ENCODE results near the gene IYD.
"Not testable (repeated sequence)": the region's sequence is repeated elsewhere in the genome, so short reads cannot be mapped to it uniquely, and the experiment has no call there.

The IYD gene

DNA sequence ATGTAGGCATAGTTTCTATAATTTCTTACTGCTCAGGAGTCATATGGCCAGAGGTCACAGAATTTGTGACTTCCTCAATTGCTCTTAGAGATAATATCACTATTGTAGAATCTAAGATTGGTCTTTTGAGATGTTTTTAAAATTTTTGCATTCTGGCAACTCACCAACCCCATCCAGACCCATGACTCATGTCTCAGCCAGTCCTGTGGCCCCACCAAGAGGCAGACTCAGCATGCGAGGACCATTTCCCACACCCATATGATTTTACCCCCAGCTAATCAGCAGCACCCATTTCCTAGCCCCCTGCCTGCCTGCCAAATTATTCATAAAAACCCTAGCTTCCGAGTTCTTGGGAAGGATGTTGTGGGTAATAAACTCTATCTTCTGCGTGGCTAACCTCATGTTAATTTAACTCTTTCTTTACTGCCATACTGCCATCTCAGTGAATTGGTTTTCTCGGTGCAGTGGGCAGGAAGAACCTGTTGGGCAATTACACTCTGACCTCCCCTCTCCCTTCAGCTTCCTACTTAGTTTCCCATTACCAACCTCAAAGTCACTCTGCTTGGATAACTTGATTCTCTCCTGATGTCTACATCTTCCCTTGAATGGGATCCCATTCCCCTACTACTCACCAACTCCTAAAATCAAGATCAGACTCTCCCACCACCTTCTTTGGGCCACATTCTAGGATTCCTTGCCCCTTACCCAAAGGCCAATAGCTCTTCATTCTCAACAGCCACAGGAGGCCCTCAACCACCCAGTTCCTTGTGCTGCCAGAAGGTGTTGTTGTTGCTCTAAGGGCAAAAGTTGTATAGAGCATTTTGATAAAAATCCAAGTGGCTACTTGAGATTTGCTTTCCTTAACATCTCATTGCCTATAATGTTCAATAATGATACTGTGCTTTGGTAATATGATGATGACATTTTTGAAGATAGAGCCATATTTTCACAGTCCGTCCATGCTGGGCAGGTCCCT lies 16.2 kb upstream of the IYD start:
- no peak for DNase-seq (ENCODE audit: low read depth in 3 of 3)

- DNase-seq (ENCODE audit: low read depth in 3 of 3) = no peak
Measured at GRCh38 chr6:150353445-150353844, 15.4 kb upstream of the IYD start.

- DNase-seq (ENCODE audit: low read depth in 3 of 3) = no peak
Measured at GRCh38 chr6:150354754-150355571, 13.8 kb upstream of the IYD start.

DNA sequence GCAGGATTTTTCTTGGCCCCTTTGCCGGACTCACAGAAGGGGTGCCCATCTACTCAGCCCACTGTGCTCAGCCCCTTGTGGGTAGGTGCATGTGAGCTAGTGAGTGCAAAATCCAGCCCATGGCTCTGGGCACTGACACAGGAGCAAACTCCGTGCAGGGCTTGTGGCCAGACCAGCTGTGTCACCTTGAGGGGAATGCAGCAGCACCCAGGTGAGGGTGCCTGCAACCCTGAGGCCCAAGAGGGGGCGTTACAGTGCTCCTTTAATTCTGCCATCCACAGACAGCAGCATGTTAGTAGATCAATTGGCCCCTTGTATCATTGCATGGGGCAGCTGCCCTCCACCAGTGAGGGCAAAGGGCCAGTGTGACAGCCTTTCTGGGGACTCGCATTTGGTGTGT lies 12.9 kb upstream of the IYD start:
- no peak for DNase-seq (ENCODE audit: low read depth in 3 of 3)

- no peak for DNase-seq (ENCODE audit: low read depth in 3 of 3)
Measured at GRCh38 chr6:150361876-150362275, 6.9 kb upstream of the IYD start.

DNA sequence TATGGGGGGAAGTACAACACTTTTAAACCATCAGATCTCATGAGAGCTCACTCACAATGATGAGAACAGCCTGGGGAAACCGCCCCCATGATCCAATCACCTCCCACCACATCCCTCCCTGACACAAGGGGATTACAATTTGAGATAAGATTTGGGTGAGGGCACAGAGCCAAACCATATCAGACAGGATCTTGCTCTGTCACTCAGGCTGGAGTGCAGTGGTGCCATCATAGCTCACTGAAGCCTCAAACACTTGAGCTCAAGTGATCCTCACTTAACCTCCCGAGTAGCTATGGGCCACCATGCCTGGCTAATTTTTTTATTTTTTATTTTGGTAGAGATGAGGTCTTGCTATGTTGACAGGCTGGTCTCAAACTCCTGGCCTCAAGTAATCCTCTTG lies 5.1 kb upstream of the IYD start:
- no peak for DNase-seq (ENCODE audit: low read depth in 3 of 3)

- no peak for DNase-seq (ENCODE audit: low read depth in 3 of 3)
Measured at GRCh38 chr6:150366118-150366778, 2.6 kb upstream of the IYD start.

DNA sequence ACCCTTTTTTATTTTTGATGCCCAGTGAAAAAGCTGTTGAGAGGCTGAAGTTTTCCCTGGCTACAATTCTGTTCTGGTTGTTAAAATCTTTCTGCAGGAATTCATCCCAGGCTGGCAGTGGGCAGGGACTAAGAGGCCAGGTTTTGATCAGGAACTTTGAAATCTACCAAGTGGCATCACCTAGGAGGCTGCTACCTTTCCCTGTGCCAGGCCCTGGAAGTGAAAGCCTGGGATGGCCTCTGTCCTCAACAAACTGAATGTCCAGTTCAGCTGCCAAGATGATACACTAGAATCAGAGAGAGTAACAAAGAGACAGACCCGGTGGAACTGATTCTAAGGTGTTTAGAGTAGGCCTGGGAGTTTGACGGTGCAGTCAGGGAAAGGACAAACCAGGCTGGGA lies 596 bp downstream of the IYD start:
- no peak for DNase-seq (ENCODE audit: low read depth in 3 of 3)

DNA sequence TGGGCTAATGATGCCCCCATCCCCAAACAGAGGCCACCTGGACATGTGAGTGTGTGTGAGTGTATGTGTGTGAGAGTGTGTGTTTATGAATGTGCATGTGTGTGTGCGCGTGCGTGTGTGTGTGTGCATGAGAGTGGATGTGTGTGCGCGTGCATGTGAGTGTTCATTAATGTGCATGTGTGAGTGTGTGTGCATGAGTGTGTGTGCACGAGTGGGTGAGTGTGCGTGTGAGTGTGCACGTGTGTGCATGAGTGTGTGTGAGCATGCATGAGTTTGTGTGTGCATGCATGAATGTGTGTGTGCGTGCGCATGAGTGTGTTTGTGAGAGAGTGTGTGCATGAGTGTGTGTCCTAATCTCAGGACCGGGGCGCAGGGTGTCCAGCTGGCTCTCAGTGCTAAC lies 1.3 kb downstream of the IYD start:
- DNase-seq (ENCODE audit: low read depth in 3 of 3) = no peak

DNA sequence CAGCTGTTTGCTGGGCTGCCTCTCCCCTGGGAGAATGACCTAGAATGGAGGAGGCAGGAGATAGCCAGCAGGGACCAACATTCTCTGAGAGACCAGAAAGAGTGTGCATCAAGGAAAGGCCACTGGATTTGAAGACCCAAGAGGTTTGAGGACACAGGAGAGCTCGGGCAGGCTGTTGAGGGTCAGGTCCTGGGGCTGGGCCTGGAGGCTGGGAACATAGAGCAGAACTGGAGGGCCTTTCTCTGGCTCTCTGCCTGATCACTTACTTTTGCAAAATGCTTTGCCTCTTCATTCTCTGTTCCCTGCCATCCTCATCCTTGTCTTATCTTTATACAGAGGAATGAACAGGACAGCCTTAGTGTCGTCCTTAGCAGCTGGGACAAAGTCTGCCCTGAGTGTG lies 2.5 kb downstream of the IYD start:
- DNase-seq (ENCODE audit: low read depth in 3 of 3) = no peak

DNA sequence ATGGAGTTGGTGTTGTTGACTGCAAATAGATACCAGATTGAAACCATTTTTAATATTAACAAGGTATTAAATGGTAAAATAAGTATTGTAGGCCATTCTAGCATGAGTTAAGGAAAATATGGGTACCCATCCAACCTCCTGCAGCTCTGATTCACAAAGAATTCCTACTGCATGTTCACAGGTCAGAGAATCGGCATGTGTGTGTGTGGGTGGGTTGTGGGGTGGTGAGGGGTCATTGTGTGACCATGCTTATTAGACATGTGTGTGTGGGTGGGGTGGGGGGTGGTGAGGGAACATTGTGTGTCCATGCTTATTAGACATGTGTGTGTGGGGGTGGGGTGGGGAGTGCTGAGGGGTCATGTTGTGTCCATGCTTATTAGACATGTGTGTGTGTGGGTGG lies 3.2 kb downstream of the IYD start:
- DNase-seq (ENCODE audit: low read depth in 3 of 3) = no peak

DNA sequence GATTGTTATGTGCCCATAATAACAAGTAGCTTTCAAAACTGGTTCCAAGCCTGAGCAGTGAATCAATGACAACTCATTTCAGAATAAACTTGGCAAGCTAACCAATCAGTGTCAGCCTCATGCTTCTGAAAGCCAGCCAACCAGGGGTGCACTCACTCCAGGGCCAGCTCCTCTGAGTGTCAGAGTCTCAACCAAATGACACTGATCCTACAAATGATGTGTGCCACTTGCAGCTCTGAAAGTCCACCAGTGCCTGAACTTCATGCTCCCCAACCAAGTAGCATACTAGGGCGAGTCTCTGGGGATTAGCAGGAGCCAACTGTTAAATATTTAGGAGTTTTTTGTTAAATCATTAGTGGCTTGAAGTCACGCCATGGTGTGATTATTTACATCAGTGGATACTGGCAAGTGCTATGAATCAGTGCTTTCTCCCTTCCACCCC lies 4.5 kb downstream of the IYD start:
- no peak for DNase-seq (ENCODE audit: low read depth in 3 of 3)

GRCh38 chr6:150374346-150374745 lies 5.5 kb downstream of the IYD start:
- DNase-seq (ENCODE audit: low read depth in 3 of 3) = not testable (repeated sequence)

DNA sequence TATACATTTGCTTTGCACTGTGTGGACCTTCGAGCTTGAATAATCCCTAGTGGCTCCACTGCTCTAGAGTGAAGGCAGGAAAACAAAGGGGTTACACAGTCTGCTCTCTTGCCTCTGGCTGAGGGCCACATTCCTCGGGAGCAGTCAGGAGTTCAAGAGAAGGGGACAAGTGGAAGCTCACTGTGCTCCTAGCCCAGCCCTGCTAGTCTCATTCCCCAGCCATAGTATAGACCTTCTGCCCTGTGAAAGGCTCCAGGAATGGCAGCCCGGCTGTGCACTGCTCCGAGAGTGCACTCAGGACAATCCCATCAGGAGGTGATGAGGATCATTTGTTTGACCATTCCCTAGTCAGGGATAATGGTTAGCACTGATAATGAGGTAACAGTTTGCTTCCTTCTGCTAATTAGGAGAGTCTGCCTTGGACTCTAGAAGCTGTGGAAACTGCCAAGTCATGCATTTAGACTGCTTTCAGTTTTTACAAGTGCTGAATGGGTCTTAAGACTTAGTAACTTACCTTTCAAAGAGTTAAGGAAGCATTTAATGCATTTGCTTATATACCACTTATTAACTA lies 8.5 kb downstream of the IYD start:
- DNase-seq (ENCODE audit: low read depth in 3 of 3) = no peak

DNA sequence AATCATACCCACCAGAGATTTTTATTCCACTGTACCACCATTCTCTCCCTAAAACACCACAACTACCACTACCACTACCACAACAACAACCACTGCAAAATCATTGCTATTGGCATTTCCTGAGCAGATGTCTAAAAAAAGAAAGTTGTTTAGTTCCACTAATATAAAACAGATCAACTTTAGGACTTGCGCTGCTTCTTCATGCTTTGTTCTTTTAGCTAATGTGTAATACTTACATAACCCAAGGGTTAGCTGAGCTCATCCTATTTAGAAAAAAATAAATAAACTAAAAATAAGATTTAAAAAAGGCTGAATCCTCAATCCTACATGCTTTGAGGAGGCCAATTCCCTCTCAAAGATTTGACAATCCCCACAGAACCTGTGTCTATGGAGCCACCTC lies 11.4 kb downstream of the IYD start:
- no peak for DNase-seq (ENCODE audit: low read depth in 3 of 3)

- no peak for DNase-seq (ENCODE audit: low read depth in 3 of 3)
Measured at GRCh38 chr6:150382171-150382570, 13.4 kb downstream of the IYD start.

GRCh38 chr6:150391414-150391813 lies 22.6 kb downstream of the IYD start:
- no peak for DNase-seq (ENCODE audit: low read depth in 3 of 3)

DNA sequence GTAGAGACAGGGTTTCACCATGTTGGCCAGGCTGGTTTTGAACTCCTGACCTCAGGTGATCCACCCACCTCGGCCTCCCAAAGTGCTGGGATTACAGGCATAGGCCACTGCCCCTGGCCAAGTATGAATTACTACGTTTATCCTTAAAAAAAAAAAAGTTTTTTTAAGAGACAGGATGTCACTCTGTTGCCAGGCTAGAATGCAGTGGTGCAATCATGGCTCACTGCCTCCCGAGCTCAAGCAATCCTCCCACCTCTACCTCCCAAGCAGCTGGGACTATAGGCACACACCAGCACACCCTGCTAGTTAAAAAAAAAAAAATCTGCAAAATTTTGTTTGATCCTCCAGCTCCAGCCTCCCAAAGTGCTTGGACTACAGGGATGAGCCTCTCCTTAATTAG lies 23.1 kb downstream of the IYD start:
- no peak for DNase-seq (ENCODE audit: low read depth in 3 of 3)

- no peak for DNase-seq (ENCODE audit: low read depth in 3 of 3)
Measured at GRCh38 chr6:150392452-150393220, 23.8 kb downstream of the IYD start.

DNA sequence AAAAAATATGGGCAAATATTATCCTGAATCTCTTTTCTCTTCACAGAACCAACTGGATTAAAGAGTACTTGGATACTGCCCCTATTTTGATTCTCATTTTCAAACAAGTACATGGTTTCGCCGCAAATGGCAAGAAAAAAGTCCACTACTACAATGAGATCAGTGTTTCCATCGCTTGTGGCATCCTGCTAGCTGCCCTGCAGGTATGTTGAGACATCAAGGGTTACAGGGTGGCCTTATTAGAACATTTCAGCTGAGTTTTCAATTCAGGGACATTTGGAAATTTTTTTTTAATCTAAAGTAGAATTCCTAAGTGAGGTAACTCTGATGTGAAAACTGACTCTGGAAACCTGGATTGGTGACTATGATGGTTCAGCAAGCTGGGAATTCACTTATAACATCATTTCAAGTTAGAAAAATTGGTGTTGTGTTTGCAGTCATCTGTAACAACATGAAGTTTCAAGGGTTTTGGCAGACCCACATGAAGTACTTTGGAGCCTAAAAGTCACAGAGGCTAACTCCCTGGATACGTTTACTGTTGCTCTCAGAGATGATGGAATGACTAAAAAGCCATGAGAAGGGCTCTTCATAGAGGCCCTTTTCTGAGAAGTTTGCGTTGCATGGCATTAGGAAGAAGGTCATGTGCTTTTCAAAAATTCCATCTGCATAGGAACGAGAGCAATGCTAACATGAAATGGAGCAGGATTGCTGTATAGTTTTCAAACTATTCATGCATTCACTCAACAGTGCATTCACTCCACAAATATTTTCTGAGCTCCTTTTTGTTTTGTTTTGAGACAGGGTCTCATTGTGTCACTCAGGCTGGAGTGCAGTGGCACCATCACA lies 25.5 kb downstream of the IYD start:
- DNase-seq (ENCODE audit: low read depth in 3 of 3) = no peak

Data from stimulated activated CD4-positive, alpha-beta T cell treated with anti-CD3 and anti-CD28 coated beads, TNF-alpha, amount 100 ng/mL, for 48 hours (primary cell).